ENCODE results near the gene STAT5B. TPM values are rescaled to one million over a fixed set of nuclear protein-coding genes. Genes with fewer than 3 reads are reported as not detected.

STAT5B gene
- polyA plus RNA-seq, 1 experiment, result 34.0 TPM

- Histone ChIP-seq H3K9me3 (ENCODE audit: control insufficient read depth, insufficient read depth, low read length) (no peaks in the 10 kb centered on the region), H3K27me3 (ENCODE audit: control insufficient read depth, insufficient read depth, low read length) (peaks cover 2% of the 10 kb centered on the region), H3K27ac (ENCODE audit: low read depth, low read length) (peak overlapping the region; percentile 77), H3K4me3 (ENCODE audit: low read depth, low read length) (peak overlapping the region; percentile 78)
- no peak for TF ChIP-seq CTCF (IDR thresholded peaks at IDR 0.05; ENCODE audit: low read depth, low read length)
- peak; percentile 57 for DNase-seq (ENCODE audit: low read depth, low spot score)
- ChIA-PET POLR2A (interaction anchor here (1.4 to 2.1 kb wide), 2 partner anchors 54 to 243 kb away, joined by 5 to 8 read pairs; no protein-coding TSS in a partner anchor), CTCF (interaction anchor here (1.2 kb wide), 1 partner anchor 55 kb away, joined by 6 read pairs; no protein-coding TSS in a partner anchor)
Observed at GRCh38 chr17:42276609-42277341, 584 bp upstream of the STAT5B start.

- CTCF ChIA-PET, result interaction anchor here (0.6 to 1.5 kb wide), 4 partner anchors 26 to 242 kb away, joined by 3 to 4 read pairs (median 4); no protein-coding TSS in a partner anchor
- peak; percentile 15 for DNase-seq (ENCODE audit: low read depth, low spot score)
- Histone ChIP-seq H3K9me3 (ENCODE audit: control insufficient read depth, insufficient read depth, low read length) (no peaks in the 10 kb centered on the region), H3K27ac (ENCODE audit: low read depth, low read length) (peak overlapping the region; percentile 73), H3K27me3 (ENCODE audit: control insufficient read depth, insufficient read depth, low read length) (peaks cover 2% of the 10 kb centered on the region), H3K4me3 (ENCODE audit: low read depth, low read length) (peak overlapping the region; percentile 78)
- TF ChIP-seq CTCF (IDR thresholded peaks at IDR 0.05; ENCODE audit: low read depth, low read length), result no peak
- POLR2A ChIA-PET, result interaction anchor here (0.6 to 2.1 kb wide), 8 partner anchors 9 to 147 kb away, joined by 3 to 10 read pairs (median 4); partner anchors contain the start of genes CAVIN1 and STAT3
Observed at GRCh38 chr17:42275527-42276358, 448 bp downstream of the STAT5B start.

- Histone ChIP-seq H3K9me3 (ENCODE audit: control insufficient read depth, insufficient read depth, low read length) (no peaks in the 10 kb centered on the region), H3K27me3 (ENCODE audit: control insufficient read depth, insufficient read depth, low read length) (no peaks in the 10 kb centered on the region), H3K27ac (ENCODE audit: low read depth, low read length) (peak overlapping the region; percentile 73), H3K4me3 (ENCODE audit: low read depth, low read length) (peak overlapping the region; percentile 78)
- ChIA-PET POLR2A (interaction anchor here (0.6 to 2.1 kb wide), 8 partner anchors 8 to 309 kb away, joined by 3 to 8 read pairs (median 4); partner anchors contain the start of genes CAVIN1 and STAT3), CTCF (interaction anchor here (0.6 to 1.5 kb wide), 4 partner anchors 25 to 243 kb away, joined by 3 to 12 read pairs (median 4); no protein-coding TSS in a partner anchor)
- TF ChIP-seq CTCF (IDR thresholded peaks at IDR 0.05; ENCODE audit: low read depth, low read length), result no peak
- DNase-seq (ENCODE audit: low read depth, low spot score), result no peak
Observed at GRCh38 chr17:42274812-42275526, 1.2 kb downstream of the STAT5B start.

GRCh38 chr17:42274253-42274542 is 2.0 kb downstream of the STAT5B start:
- ChIA-PET CTCF (interaction anchor here (0.6 to 1.5 kb wide), 3 partner anchors 51 to 244 kb away, joined by 4 to 12 read pairs (median 4); no protein-coding TSS in a partner anchor), POLR2A (interaction anchor here (0.6 kb wide), 3 partner anchors 16 to 267 kb away, joined by 3 to 8 read pairs (median 6); no protein-coding TSS in a partner anchor)
- TF ChIP-seq CTCF (IDR thresholded peaks at IDR 0.05; ENCODE audit: low read depth, low read length), result no peak

More at GRCh38 chr17:42274253-42274542, 2.0 kb downstream of the STAT5B start:
- Histone ChIP-seq H3K27me3 (ENCODE audit: control insufficient read depth, insufficient read depth, low read length) (no peaks in the 10 kb centered on the region), H3K4me3 (ENCODE audit: low read depth, low read length) (no peak overlapping the region), H3K9me3 (ENCODE audit: control insufficient read depth, insufficient read depth, low read length) (no peaks in the 10 kb centered on the region), H3K27ac (ENCODE audit: low read depth, low read length) (no peak overlapping the region)
- no peak for DNase-seq (ENCODE audit: low read depth, low spot score)
